SK-N-SH treated with all-trans-retinoic acid at 6 μM for 48 hours (cell line): ENCODE data around the gene NAP1L2.

Experiments
- ATAC-seq: fragments of 200-7000 bp; cut with Tn5 transposase; 3 replicates; pipeline ENCODE4 v1.9.1; 2020; ENCODE audit warnings: mild to moderate bottlenecking, moderate library complexity
- ARNTL ChIP-seq: fragments of 450-650 bp; formaldehyde crosslinking; IDR thresholded peaks from 2 replicates; pipeline ENCODE4 v1.5.0; 2020; ENCODE audit warnings: low read depth, mild to moderate bottlenecking, moderate library complexity, borderline replicate concordance
- BACH2 ChIP-seq: fragments of 250-450 bp; sonication (Bioruptor Pico); IDR thresholded peaks from 2 replicates; pipeline ENCODE4 v1.9.0; 2021; ENCODE audit warnings: mild to moderate bottlenecking, borderline replicate concordance
- CREB5 ChIP-seq: fragments of 250-450 bp; sonication (Bioruptor Pico); IDR thresholded peaks from 2 replicates; pipeline ENCODE4 v1.5.1; 2020; ENCODE audit warnings: low read depth, mild to moderate bottlenecking, moderate library complexity
- CSDC2 ChIP-seq: fragments of 250-450 bp; sonication (Bioruptor Pico); IDR thresholded peaks from 2 replicates; pipeline ENCODE4 v1.5.0; 2020; ENCODE audit warnings: mild to moderate bottlenecking, moderate library complexity
- CSRNP3 ChIP-seq: fragments of 250-450 bp; sonication (Bioruptor Pico); IDR thresholded peaks from 2 replicates; pipeline ENCODE4 v1.5.1; 2021; ENCODE audit warnings: mild to moderate bottlenecking, moderate library complexity
- ESRRG ChIP-seq: fragments of 250-450 bp; sonication (Bioruptor Pico); IDR thresholded peaks from 2 replicates; pipeline ENCODE4 v1.6.1; 2021; ENCODE audit warnings: mild to moderate bottlenecking
- GLIS3 ChIP-seq: fragments of 250-450 bp; sonication (Bioruptor Pico); IDR thresholded peaks from 2 replicates; pipeline ENCODE4 v1.5.0; 2020; ENCODE audit warnings: mild to moderate bottlenecking, moderate library complexity
- ISL1 ChIP-seq: fragments of 250-450 bp; sonication (Bioruptor Pico); IDR thresholded peaks from 2 replicates; pipeline ENCODE4 v2.1.2; 2022; ENCODE audit warnings: mild to moderate bottlenecking, moderate library complexity
- OSR1 ChIP-seq: fragments of 250-450 bp; sonication (Bioruptor Pico); IDR thresholded peaks from 2 replicates; pipeline ENCODE4 v1.8.0; 2022; ENCODE audit warnings: moderate library complexity, mild to moderate bottlenecking, inconsistent platforms
- PATZ1 ChIP-seq: fragments of 250-450 bp; sonication (Bioruptor Pico); IDR thresholded peaks from 2 replicates; pipeline ENCODE4 v1.8.0; 2020; ENCODE audit warnings: mild to moderate bottlenecking, moderate library complexity, borderline replicate concordance
- POU6F1 ChIP-seq: fragments of 250-450 bp; sonication (Bioruptor Pico); IDR thresholded peaks from 2 replicates; pipeline ENCODE4 v1.8.0; 2021; ENCODE audit warnings: low read depth, mild to moderate bottlenecking, moderate library complexity, borderline replicate concordance
- PPARA ChIP-seq: fragments of 250-450 bp; sonication (Bioruptor Pico); IDR thresholded peaks from 2 replicates; pipeline ENCODE4 v1.5.0; 2020; ENCODE audit warnings: mild to moderate bottlenecking, borderline replicate concordance
- RARB ChIP-seq: fragments of 250-450 bp; sonication (Bioruptor Pico); IDR thresholded peaks from 2 replicates; pipeline ENCODE4 v1.8.0; 2021; ENCODE audit warnings: mild to moderate bottlenecking, moderate library complexity
- SNAI2 ChIP-seq: fragments of 250-450 bp; sonication (Bioruptor Pico); IDR thresholded peaks from 2 replicates; pipeline ENCODE4 v1.5.0; 2020; ENCODE audit warnings: mild to moderate bottlenecking, moderate library complexity
- TCF4 ChIP-seq: fragments of 250-450 bp; sonication (Bioruptor Pico); IDR thresholded peaks from 2 replicates; pipeline ENCODE4 v1.8.0; 2021; ENCODE audit warnings: mild to moderate bottlenecking, moderate library complexity, borderline replicate concordance
- TOX ChIP-seq: fragments of 250-450 bp; sonication (Bioruptor Pico); IDR thresholded peaks from 2 replicates; pipeline ENCODE4 v1.8.0; 2021; ENCODE audit warnings: mild to moderate bottlenecking, moderate library complexity, borderline replicate concordance
- TSHZ2 ChIP-seq: fragments of 250-450 bp; sonication (Bioruptor Pico); IDR thresholded peaks from 2 replicates; pipeline ENCODE4 v1.5.0; 2020; ENCODE audit warnings: mild to moderate bottlenecking, moderate library complexity
- ZC3H10 ChIP-seq: fragments of 250-450 bp; sonication (Bioruptor Pico); IDR thresholded peaks from 2 replicates; pipeline ENCODE4 v1.5.1; 2021; ENCODE audit warnings: mild to moderate bottlenecking, moderate library complexity
- ZFP3 ChIP-seq: fragments of 250-450 bp; sonication (Bioruptor Pico); IDR thresholded peaks from 2 replicates; pipeline ENCODE4 v1.5.0; 2020; ENCODE audit warnings: mild to moderate bottlenecking, moderate library complexity
- ZFP30 ChIP-seq: fragments of 450-650 bp; formaldehyde crosslinking; IDR thresholded peaks from 2 replicates; pipeline ENCODE4 v1.5.0; 2022; ENCODE audit warnings: mild to moderate bottlenecking, moderate library complexity
- ZNF565 ChIP-seq: fragments of 450-650 bp; formaldehyde crosslinking; conservative IDR thresholded peaks from 2 replicates; pipeline ENCODE4 v1.5.0; 2020; ENCODE audit warnings: low read depth, mild to moderate bottlenecking, moderate library complexity
- ZNF70 ChIP-seq: fragments of 450-650 bp; formaldehyde crosslinking; IDR thresholded peaks from 2 replicates; pipeline ENCODE4 v1.5.0; 2020; ENCODE audit warnings: mild to moderate bottlenecking, moderate library complexity
- ZNF8 ChIP-seq: fragments of 450-650 bp; formaldehyde crosslinking; IDR thresholded peaks from 2 replicates; pipeline ENCODE4 v1.5.0; 2020; ENCODE audit warnings: mild to moderate bottlenecking, moderate library complexity

NAP1L2 gene

GRCh38 chrX:73214426-73215094 is at the start of gene NAP1L2:
Gene NAP1L2 (minus strand): TSS chrX:73214851. CDS start chrX:73214492, 359 bp downstream.
- no peak for TF ChIP-seq SNAI2 (CRISPR knock-in tag)
- no peak for TF ChIP-seq TSHZ2 (CRISPR knock-in tag)
- TF ChIP-seq ZFP30 (CRISPR knock-in tag): no peak
- no peak for TF ChIP-seq ZFP3 (CRISPR knock-in tag)
- TF ChIP-seq RARB (CRISPR knock-in tag): no peak
- no peak for TF ChIP-seq ARNTL (CRISPR knock-in tag)
- TF ChIP-seq ZNF70 (CRISPR knock-in tag): no peak
- TF ChIP-seq POU6F1 (CRISPR knock-in tag): no peak
- TF ChIP-seq TOX: no peak
- no peak for TF ChIP-seq ISL1
- TF ChIP-seq ZNF565 (CRISPR knock-in tag): no peak
- no peak for TF ChIP-seq PATZ1
- no peak for TF ChIP-seq ZC3H10 (CRISPR knock-in tag)
- no peak for TF ChIP-seq ZNF8
- TF ChIP-seq CSDC2 (CRISPR knock-in tag): no peak
- ATAC-seq: peak; percentile 90

- no peak for TF ChIP-seq TSHZ2 (CRISPR knock-in tag)
- no peak for TF ChIP-seq PATZ1
- no peak for TF ChIP-seq ZNF8
- TF ChIP-seq PPARA (CRISPR knock-in tag): no peak
- no peak for TF ChIP-seq CSDC2 (CRISPR knock-in tag)
- no peak for TF ChIP-seq ZFP30 (CRISPR knock-in tag)
- TF ChIP-seq TCF4: no peak
- TF ChIP-seq CREB5 (CRISPR knock-in tag): no peak
- no peak for TF ChIP-seq ESRRG (CRISPR knock-in tag)
- TF ChIP-seq CSRNP3: no peak
- no peak for TF ChIP-seq ZC3H10 (CRISPR knock-in tag)
- TF ChIP-seq SNAI2 (CRISPR knock-in tag): no peak
- no peak for TF ChIP-seq ISL1
- no peak for TF ChIP-seq GLIS3 (CRISPR knock-in tag)
- TF ChIP-seq ZNF70 (CRISPR knock-in tag): no peak
- TF ChIP-seq BACH2 (CRISPR knock-in tag): no peak
- TF ChIP-seq OSR1 (CRISPR knock-in tag): no peak
- TF ChIP-seq POU6F1 (CRISPR knock-in tag): no peak
- ATAC-seq: peak; percentile 78
These were observed 48.3 kb upstream of the NAP1L2 start for GRCh38 chrX:73262991-73263390.
